HepG2 (cell line): ENCODE measurements around the gene NPB. TPM values are rescaled to one million over a fixed set of nuclear protein-coding genes. Genes with fewer than 3 reads are reported as not detected.

Experiments
- BCL6 ChIP-seq: IDR thresholded peaks from 2 replicates; pipeline ENCODE4 v1.6.1; 2016; ENCODE audit warnings: missing genetic modification reagents, missing compliant biosample characterization
- FOXP4 ChIP-seq: sonication (generic); formaldehyde crosslinking; IDR thresholded peaks from 2 replicates; pipeline ENCODE4 v1.4.0; 2020; ENCODE audit warnings: missing genetic modification reagents
- ISX ChIP-seq: sonication (generic); formaldehyde crosslinking; conservative IDR thresholded peaks from 2 replicates; pipeline ENCODE4 v1.5.0; 2020; ENCODE audit warnings: missing genetic modification reagents
- RFX5 ChIP-seq: IDR thresholded peaks from 2 replicates; pipeline ENCODE4 v1.6.1; 2011; ENCODE audit warnings: low read depth, low read length, improper control_type of control experiment
- WIZ ChIP-seq: sonication (generic); formaldehyde crosslinking; IDR thresholded peaks from 2 replicates; pipeline ENCODE4 v1.5.1; 2020; ENCODE audit warnings: mild to moderate bottlenecking, missing genetic modification reagents
- ZBTB10 ChIP-seq: sonication (generic); formaldehyde crosslinking; IDR thresholded peaks from 2 replicates; pipeline ENCODE4 v1.4.0; 2020; ENCODE audit warnings: missing genetic modification reagents, borderline replicate concordance
- ZNF142 ChIP-seq: sonication (generic); formaldehyde crosslinking; IDR thresholded peaks from 2 replicates; pipeline ENCODE4 v1.4.0; 2020; ENCODE audit warnings: missing genetic modification reagents
- ZNF512 ChIP-seq: sonication (generic); formaldehyde crosslinking; IDR thresholded peaks from 2 replicates; pipeline ENCODE4 v1.4.0; 2020; ENCODE audit warnings: mild to moderate bottlenecking, missing genetic modification reagents
- ZNF574 ChIP-seq: sonication (generic); formaldehyde crosslinking; IDR thresholded peaks from 2 replicates; pipeline ENCODE4 v1.4.0; 2020; ENCODE audit warnings: missing genetic modification reagents
- polyA plus RNA-seq, 8 experiments: library from polyadenylated mRNA; depleted of rRNA in 3 of 8; stranded (reverse) in 7 of 8; unstranded in 1 of 8; fragments of >200 nt; fragmentation: Illumina TruSeq in 4 of 8; extraction: Trizol in 4 of 8; gene quantifications; 2 replicates each; pipeline versions ENCODE4 v1.2.1 to v1.2.3, GENCODE V29; 2011 to 2016; ENCODE audit warnings: low read depth in 4 of 8, missing spikeins in 1 of 8, mixed read lengths in 1 of 8; ENCODE audit not compliant: insufficient read depth in 1 of 8
- total RNA-seq, 5 experiments: library from RNA; depleted of rRNA; stranded (reverse); fragments of >200 nt; fragmentation: Illumina TruSeq; extraction: Trizol; gene quantifications; 2 replicates each; pipeline ENCODE4 v1.2.3, GENCODE V29; 2016; ENCODE audit warnings: low read depth in 1 of 5

The NPB gene
- total and polyA plus RNA-seq, 2 of the 13 experiments (the other 11 are each of a cell fraction or from before 2014, with no cell fraction given), result 0.11 to 0.93 TPM

- TF ChIP-seq ZNF574 (CRISPR knock-in tag) (peak; percentile 37; the same call in 1 of the 2 replicates), WIZ (CRISPR knock-in tag) (no peak), ZBTB10 (CRISPR knock-in tag) (no peak), RFX5 (no peak), ISX (no peak), ZNF512 (CRISPR knock-in tag) (no peak), ZNF142 (CRISPR knock-in tag) (no peak), FOXP4 (CRISPR knock-in tag) (no peak), BCL6 (CRISPR knock-in tag) (no peak)
Measured at GRCh38 chr17:81917565-81918332, 15.7 kb downstream of the NPB start, which contains the start of gene SIRT7 (continued).
